ENCODE data around the gene PRDM16. TPM values are rescaled to one million over a fixed set of nuclear protein-coding genes. Genes with fewer than 3 reads are reported as not detected.

PRDM16 gene
- polyA plus RNA-seq, 6 donors from 2014 or later = not detected

- Mint-ChIP-seq H3K36me3 (no peaks in the 10 kb centered on the region), H3K4me1 (peaks cover 0 to 3% (median 2%) of the 10 kb centered on the region in 3 donors), H3K4me3 (no peak overlapping the region), H3K27ac (no peak overlapping the region), H3K9me3 (no peaks in the 10 kb centered on the region), H3K27me3 (peaks cover 0 to 8% (median 5%) of the 10 kb centered on the region in 3 donors)
- DNase-seq (no peak), ATAC-seq (ENCODE audit: low read depth in 2 of 2) (no peak)
These were observed 363.3 kb downstream of the PRDM16 start for GRCh38 chr1:3432306-3432705.

GRCh38 chr1:3433076-3433475 is 364.1 kb downstream of the PRDM16 start:
- Mint-ChIP-seq H3K27me3 (peaks cover 0 to 8% (median 5%) of the 10 kb centered on the region in 3 donors), H3K27ac (no peak overlapping the region), H3K4me3 (no peak overlapping the region), H3K9me3 (no peaks in the 10 kb centered on the region), H3K4me1 (peaks cover 0 to 3% (median 2%) of the 10 kb centered on the region in 3 donors), H3K36me3 (no peaks in the 10 kb centered on the region)
- ATAC-seq (ENCODE audit: low read depth in 2 of 2) = no peak
- DNase-seq = no peak

GRCh38 chr1:3433596-3434320 is 364.8 kb downstream of the PRDM16 start:
- H3K4me1 Mint-ChIP-seq = peaks cover 0 to 3% (median 2%) of the 10 kb centered on the region in 3 donors
- H3K27ac Mint-ChIP-seq = peak overlapping the region in 1 of 6 donors; percentile 81
- H3K4me3 Mint-ChIP-seq = no peak overlapping the region
- ATAC-seq (ENCODE audit: low read depth in 2 of 2) (no peak), DNase-seq (no peak)
- H3K9me3 Mint-ChIP-seq = no peaks in the 10 kb centered on the region
- no peaks in the 10 kb centered on the region for H3K36me3 Mint-ChIP-seq
- H3K27me3 Mint-ChIP-seq = peaks cover 0 to 8% (median 5%) of the 10 kb centered on the region in 3 donors

- Mint-ChIP-seq H3K27ac (no peak overlapping the region), H3K4me1 (peaks cover 0 to 3% (median 2%) of the 10 kb centered on the region in 3 donors), H3K4me3 (no peak overlapping the region), H3K9me3 (no peaks in the 10 kb centered on the region), H3K36me3 (no peaks in the 10 kb centered on the region), H3K27me3 (peaks cover 0 to 8% (median 5%) of the 10 kb centered on the region in 3 donors)
- DNase-seq (no peak), ATAC-seq (ENCODE audit: low read depth in 2 of 2) (no peak)
These were observed 365.6 kb downstream of the PRDM16 start for GRCh38 chr1:3434406-3435110.

GRCh38 chr1:3435666-3436065 is 366.7 kb downstream of the PRDM16 start:
- no peak for DNase-seq
- no peaks in the 10 kb centered on the region for H3K9me3 Mint-ChIP-seq
- H3K27me3 Mint-ChIP-seq = peaks cover 0 to 15% (median 5%) of the 10 kb centered on the region in 3 donors
- H3K36me3 Mint-ChIP-seq = no peaks in the 10 kb centered on the region
- H3K27ac Mint-ChIP-seq = no peak overlapping the region
- no peak overlapping the region for H3K4me3 Mint-ChIP-seq
- H3K4me1 Mint-ChIP-seq = peaks cover 0 to 3% (median 2%) of the 10 kb centered on the region in 3 donors
- ATAC-seq (ENCODE audit: low read depth in 2 of 2) = no peak

GRCh38 chr1:3436451-3436850 is 367.4 kb downstream of the PRDM16 start:
- H3K4me1 Mint-ChIP-seq = peaks cover 0 to 3% (median 2%) of the 10 kb centered on the region in 3 donors
- no peak overlapping the region for H3K4me3 Mint-ChIP-seq
- H3K27me3 Mint-ChIP-seq = peaks cover 0 to 21% (median 5%) of the 10 kb centered on the region in 3 donors
- DNase-seq (no peak), ATAC-seq (ENCODE audit: low read depth in 2 of 2) (no peak)
- H3K27ac Mint-ChIP-seq = no peak overlapping the region
- H3K9me3 Mint-ChIP-seq = no peaks in the 10 kb centered on the region
- H3K36me3 Mint-ChIP-seq = no peaks in the 10 kb centered on the region

GRCh38 chr1:3436901-3437300 is 367.9 kb downstream of the PRDM16 start:
- ATAC-seq (ENCODE audit: low read depth in 2 of 2) = no peak
- no peaks in the 10 kb centered on the region for H3K9me3 Mint-ChIP-seq
- H3K4me1 Mint-ChIP-seq = no peaks in the 10 kb centered on the region
- DNase-seq = no peak
- H3K4me3 Mint-ChIP-seq = no peak overlapping the region
- H3K27ac Mint-ChIP-seq = no peak overlapping the region
- no peaks in the 10 kb centered on the region for H3K36me3 Mint-ChIP-seq
- H3K27me3 Mint-ChIP-seq = peaks cover 0 to 25% (median 5%) of the 10 kb centered on the region in 3 donors

GRCh38 chr1:3438661-3439180 is 369.7 kb downstream of the PRDM16 start:
- H3K36me3 Mint-ChIP-seq = no peaks in the 10 kb centered on the region
- DNase-seq = no peak
- no peak overlapping the region for H3K27ac Mint-ChIP-seq
- peaks cover 0 to 4% (median 0%) of the 10 kb centered on the region in 3 donors for H3K4me1 Mint-ChIP-seq
- no peak overlapping the region for H3K4me3 Mint-ChIP-seq
- H3K27me3 Mint-ChIP-seq = peaks cover 0 to 37% (median 11%) of the 10 kb centered on the region in 3 donors
- no peaks in the 10 kb centered on the region for H3K9me3 Mint-ChIP-seq
- ATAC-seq (ENCODE audit: low read depth in 2 of 2) = no peak

GRCh38 chr1:3439346-3440299 is 370.6 kb downstream of the PRDM16 start:
- Mint-ChIP-seq H3K4me1 (peaks cover 0 to 4% (median 0%) of the 10 kb centered on the region in 3 donors), H3K36me3 (no peaks in the 10 kb centered on the region), H3K9me3 (no peaks in the 10 kb centered on the region), H3K4me3 (no peak overlapping the region), H3K27me3 (peaks cover 0 to 44% (median 9%) of the 10 kb centered on the region in 3 donors), H3K27ac (peak overlapping the region in 2 of 6 donors; percentile 16 to 70)
- DNase-seq = no peak
- no peak for ATAC-seq (ENCODE audit: low read depth in 2 of 2)

GRCh38 chr1:3440300-3440681 is 371.3 kb downstream of the PRDM16 start:
- Mint-ChIP-seq H3K27me3 (peaks cover 0 to 45% (median 9%) of the 10 kb centered on the region in 3 donors), H3K27ac (no peak overlapping the region), H3K4me3 (peak overlapping the region in 1 of 8 donors; percentile 47), H3K36me3 (no peaks in the 10 kb centered on the region), H3K9me3 (peaks cover 0 to 3% (median 2%) of the 10 kb centered on the region in 7 donors), H3K4me1 (peaks cover 0 to 4% (median 0%) of the 10 kb centered on the region in 3 donors)
- DNase-seq = no peak
- no peak for ATAC-seq (ENCODE audit: low read depth in 2 of 2)

GRCh38 chr1:3440711-3441409 is 371.9 kb downstream of the PRDM16 start:
- Mint-ChIP-seq H3K27me3 (peaks cover 0 to 45% (median 9%) of the 10 kb centered on the region in 3 donors), H3K9me3 (peaks cover 0 to 8% (median 7%) of the 10 kb centered on the region in 7 donors), H3K27ac (no peak overlapping the region), H3K4me3 (no peak overlapping the region), H3K4me1 (peaks cover 0 to 4% (median 0%) of the 10 kb centered on the region in 3 donors), H3K36me3 (peaks cover 0 to 2% of the 10 kb centered on the region in 2 donors)
- ATAC-seq (ENCODE audit: low read depth in 2 of 2) (no peak), DNase-seq (no peak)

GRCh38 chr1:3441410-3441847 is 372.4 kb downstream of the PRDM16 start:
- H3K27me3 Mint-ChIP-seq = peaks cover 0 to 43% (median 9%) of the 10 kb centered on the region in 3 donors
- H3K36me3 Mint-ChIP-seq = peaks cover 0 to 7% of the 10 kb centered on the region in 2 donors
- H3K4me1 Mint-ChIP-seq = peaks cover 0 to 4% (median 0%) of the 10 kb centered on the region in 3 donors
- peaks cover 0 to 13% (median 8%) of the 10 kb centered on the region in 7 donors for H3K9me3 Mint-ChIP-seq
- ATAC-seq (ENCODE audit: low read depth in 2 of 2) (no peak), DNase-seq (no peak)
- H3K4me3 Mint-ChIP-seq = no peak overlapping the region
- H3K27ac Mint-ChIP-seq = no peak overlapping the region

Measured in naive B cell (primary cell).